ENCODE results near the gene TSPAN5. TPM values are rescaled to one million over a fixed set of nuclear protein-coding genes. Genes with fewer than 3 reads are reported as not detected.

TSPAN5 gene
- total RNA-seq, 2 experiments from 2014 or later = 18.6 to 21.5 TPM

DNA sequence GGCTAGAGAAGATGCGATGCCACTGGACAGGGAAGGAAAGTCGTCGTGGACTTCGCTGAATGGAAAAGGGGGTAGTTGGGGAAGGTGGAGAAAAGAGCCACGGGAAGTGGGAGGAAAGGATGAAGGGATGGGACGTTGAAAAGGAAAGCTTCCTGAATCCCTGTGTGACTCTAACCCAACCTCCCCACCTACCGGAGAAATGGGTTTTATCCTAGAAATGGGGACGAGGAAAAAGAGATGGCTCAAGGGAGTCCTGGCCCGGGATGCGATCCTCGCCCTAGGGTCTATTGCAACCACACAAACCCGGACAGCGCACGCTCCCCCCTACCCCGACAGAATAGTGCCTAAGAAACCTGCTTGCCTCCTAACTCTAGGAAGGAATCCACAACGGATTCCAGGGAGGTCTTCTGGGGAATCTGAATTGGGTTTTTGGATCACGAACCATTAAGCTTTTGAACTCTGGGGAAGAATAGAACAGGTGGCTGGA lies 738 bp upstream of the TSPAN5 start:
- no peak for DNase-seq
- ATAC-seq = no peak
- Mint-ChIP-seq H3K4me1 (ENCODE audit: low read depth) (peaks cover 68% of the 10 kb centered on the region), H3K27me3 (ENCODE audit: low read depth) (no peaks in the 10 kb centered on the region), H3K36me3 (ENCODE audit: low read depth) (peaks cover 10% of the 10 kb centered on the region), H3K4me3 (peak overlapping the region; percentile 75), H3K27ac (peak overlapping the region; percentile 55), H3K9me3 (ENCODE audit: insufficient read depth) (no peaks in the 10 kb centered on the region)
- CTCF ChIA-PET = interaction anchor here (1.4 kb wide), 1 partner anchor 47 kb away, joined by 4 read pairs; no protein-coding TSS in a partner anchor
- POLR2A ChIA-PET = interaction anchor here (0.8 to 1.7 kb wide), 6 partner anchors 12 to 271 kb away, joined by 3 to 9 read pairs (median 4); partner anchors contain the start of gene EIF4E

DNA sequence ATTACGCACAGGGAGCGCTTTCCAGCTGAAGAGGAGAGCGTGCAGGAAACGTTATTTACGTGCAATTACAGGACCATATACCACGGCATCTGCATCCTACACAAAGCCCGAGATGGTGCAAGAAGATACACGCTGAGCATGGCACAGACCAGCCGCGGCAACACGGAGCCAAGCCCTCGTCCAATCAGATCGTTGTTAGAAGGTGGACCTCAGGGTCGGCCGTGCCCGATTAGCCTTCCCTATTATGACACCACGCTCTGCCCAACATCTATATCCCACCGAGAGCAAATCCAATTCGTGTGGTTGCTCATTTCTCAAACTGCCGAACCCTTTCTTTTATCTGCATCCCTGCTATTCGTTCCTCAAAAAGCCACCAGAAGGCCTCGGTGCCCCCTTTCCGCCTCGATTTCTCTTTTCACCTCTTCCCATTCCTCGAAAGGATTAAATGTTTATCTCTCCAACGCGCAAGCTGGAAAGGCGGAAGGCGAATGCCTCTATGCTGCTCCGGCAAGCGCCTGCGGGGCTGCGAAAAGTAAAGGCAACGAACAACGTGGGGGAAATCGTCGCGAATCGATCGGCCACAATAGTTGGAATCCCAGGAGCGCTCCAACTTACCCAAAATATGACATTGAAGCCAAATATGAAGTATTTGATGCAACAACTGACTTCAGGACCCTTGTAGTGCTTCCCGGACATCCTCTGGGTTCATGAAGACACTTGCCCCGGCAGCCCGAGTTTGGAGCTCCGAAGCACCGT lies 702 bp downstream of the TSPAN5 start:
- DNase-seq = peak; percentile 57
- H3K27me3 Mint-ChIP-seq (ENCODE audit: low read depth) = no peaks in the 10 kb centered on the region
- CTCF ChIA-PET = interaction anchor here (0.7 to 1.4 kb wide), 6 partner anchors 19 to 398 kb away, joined by 3 to 9 read pairs (median 4); partner anchors contain the start of gene METAP1
- no peaks in the 10 kb centered on the region for H3K9me3 Mint-ChIP-seq (ENCODE audit: insufficient read depth)
- peak; percentile 44 for ATAC-seq
- H3K4me3 Mint-ChIP-seq = peak overlapping the region; percentile 97
- H3K36me3 Mint-ChIP-seq (ENCODE audit: low read depth) = peaks cover 16% of the 10 kb centered on the region
- peak overlapping the region; percentile 82 for H3K27ac Mint-ChIP-seq
- POLR2A ChIA-PET = interaction anchor here (0.6 to 1.8 kb wide), 15 partner anchors 12 to 338 kb away, joined by 3 to 9 read pairs (median 4); partner anchors contain the start of genes EIF4E and METAP1
- peaks cover 61% of the 10 kb centered on the region for H3K4me1 Mint-ChIP-seq (ENCODE audit: low read depth)

DNA sequence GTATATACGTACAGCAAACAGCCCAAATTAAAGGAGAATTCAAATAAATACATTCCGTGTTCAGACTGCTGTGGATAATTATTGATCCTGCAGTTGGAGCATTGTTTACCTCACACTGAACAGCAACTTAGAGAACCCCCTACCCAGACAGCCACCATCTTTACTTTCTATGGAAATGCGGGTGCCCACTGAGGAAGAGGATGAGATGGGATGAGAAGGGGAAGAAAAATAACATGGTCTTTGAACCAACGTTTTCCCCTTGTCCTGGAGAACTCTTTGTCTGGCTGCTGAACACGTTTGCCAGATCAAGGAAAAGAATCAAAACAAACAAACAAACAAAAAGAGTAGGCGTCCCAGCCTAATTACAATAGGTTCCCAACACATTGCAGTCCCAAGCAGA lies 1.5 kb downstream of the TSPAN5 start:
- no peak overlapping the region for H3K27ac Mint-ChIP-seq
- POLR2A ChIA-PET = interaction anchor here (1.0 to 1.8 kb wide), 2 partner anchors 11 to 17 kb away, joined by 4 to 9 read pairs; no protein-coding TSS in a partner anchor
- H3K4me3 Mint-ChIP-seq = peak overlapping the region; percentile 97
- H3K27me3 Mint-ChIP-seq (ENCODE audit: low read depth) = no peaks in the 10 kb centered on the region
- H3K4me1 Mint-ChIP-seq (ENCODE audit: low read depth) = peaks cover 55% of the 10 kb centered on the region
- ATAC-seq = no peak
- H3K9me3 Mint-ChIP-seq (ENCODE audit: insufficient read depth) = no peaks in the 10 kb centered on the region
- peaks cover 16% of the 10 kb centered on the region for H3K36me3 Mint-ChIP-seq (ENCODE audit: low read depth)
- CTCF ChIA-PET = no interaction called here
- no peak for DNase-seq

DNA sequence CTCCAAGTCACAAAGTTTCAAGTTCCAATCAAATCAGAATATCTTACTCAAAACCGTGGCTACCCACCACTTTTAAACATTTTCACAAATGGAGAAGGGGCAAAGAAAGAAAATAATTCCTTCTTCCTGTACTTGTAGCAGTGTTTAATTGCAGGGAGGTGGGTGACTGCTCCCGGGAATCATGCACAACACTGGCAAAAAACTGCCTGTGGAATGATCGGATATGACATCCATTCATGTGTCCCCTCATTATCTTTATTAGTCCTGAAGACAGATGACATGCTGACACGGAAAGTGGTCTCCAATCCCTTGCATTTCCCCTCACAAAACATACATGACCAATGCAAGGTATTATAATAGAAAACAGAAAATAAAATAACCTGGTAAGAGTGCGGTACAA lies 2.0 kb downstream of the TSPAN5 start:
- DNase-seq (no peak), ATAC-seq (no peak)
- H3K9me3 Mint-ChIP-seq (ENCODE audit: insufficient read depth) = no peaks in the 10 kb centered on the region
- H3K4me3 Mint-ChIP-seq = peak overlapping the region; percentile 97
- no peaks in the 10 kb centered on the region for H3K27me3 Mint-ChIP-seq (ENCODE audit: low read depth)
- ChIA-PET CTCF (interaction anchor here (1.5 to 1.6 kb wide), 3 partner anchors 16 to 189 kb away, joined by 3 to 9 read pairs (median 7); no protein-coding TSS in a partner anchor), POLR2A (interaction anchor here (0.6 kb wide), 1 partner anchor 14 kb away, joined by 3 read pairs; no protein-coding TSS in a partner anchor)
- H3K36me3 Mint-ChIP-seq (ENCODE audit: low read depth) = peaks cover 16% of the 10 kb centered on the region
- H3K27ac Mint-ChIP-seq = no peak overlapping the region
- peaks cover 51% of the 10 kb centered on the region for H3K4me1 Mint-ChIP-seq (ENCODE audit: low read depth)

DNA sequence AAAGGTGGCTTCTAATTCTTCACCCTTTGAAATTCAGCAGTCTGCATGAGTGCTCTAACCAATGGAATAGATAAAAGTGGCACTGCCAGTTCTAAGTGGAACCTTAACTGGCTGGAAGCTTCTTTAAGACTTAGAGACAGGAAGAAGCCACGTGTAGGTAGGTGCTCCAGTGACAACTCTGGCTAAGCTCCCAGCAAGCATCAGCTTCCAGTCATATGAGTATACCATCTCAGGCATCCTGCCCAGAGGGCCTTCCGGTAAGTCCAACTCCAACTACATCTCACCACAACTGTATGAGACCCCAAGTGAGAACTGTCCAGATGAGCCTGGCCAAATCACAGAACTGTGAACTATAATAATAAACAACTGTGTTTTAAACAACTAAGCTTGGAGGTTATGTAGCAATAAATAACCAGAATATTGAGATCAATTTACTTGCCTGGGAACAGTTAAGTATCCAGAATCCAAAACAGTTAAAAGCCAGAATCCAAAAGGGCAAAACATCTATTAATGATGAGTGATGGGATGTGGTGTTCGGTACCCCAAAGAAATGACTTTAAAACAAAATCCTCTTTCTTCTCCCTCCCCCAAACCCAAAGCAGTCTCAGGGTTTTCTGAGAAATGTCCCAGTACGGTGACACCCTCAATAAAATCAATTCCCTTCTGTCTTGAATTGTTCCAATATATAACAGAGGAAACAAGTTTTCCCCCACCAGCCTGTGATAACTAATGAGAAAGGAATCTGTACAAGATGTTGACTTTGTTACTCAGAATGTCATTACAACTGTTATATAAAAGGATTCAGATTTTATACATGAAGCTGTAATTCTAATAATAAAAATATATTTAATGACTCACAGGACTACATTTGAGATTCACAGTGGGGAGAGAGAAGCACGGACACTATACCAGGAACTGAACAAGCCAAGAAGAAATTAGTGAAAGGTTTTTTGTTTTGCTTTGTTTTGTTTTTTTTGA lies 4.2 kb downstream of the TSPAN5 start:
- Mint-ChIP-seq H3K4me1 (ENCODE audit: low read depth) (peaks cover 37% of the 10 kb centered on the region), H3K4me3 (no peak overlapping the region), H3K9me3 (ENCODE audit: insufficient read depth) (no peaks in the 10 kb centered on the region), H3K27ac (no peak overlapping the region), H3K36me3 (ENCODE audit: low read depth) (peaks cover 19% of the 10 kb centered on the region), H3K27me3 (ENCODE audit: low read depth) (no peaks in the 10 kb centered on the region)
- ATAC-seq (no peak), DNase-seq (no peak)
- CTCF ChIA-PET = no interaction called here
- POLR2A ChIA-PET = no interaction called here

DNA sequence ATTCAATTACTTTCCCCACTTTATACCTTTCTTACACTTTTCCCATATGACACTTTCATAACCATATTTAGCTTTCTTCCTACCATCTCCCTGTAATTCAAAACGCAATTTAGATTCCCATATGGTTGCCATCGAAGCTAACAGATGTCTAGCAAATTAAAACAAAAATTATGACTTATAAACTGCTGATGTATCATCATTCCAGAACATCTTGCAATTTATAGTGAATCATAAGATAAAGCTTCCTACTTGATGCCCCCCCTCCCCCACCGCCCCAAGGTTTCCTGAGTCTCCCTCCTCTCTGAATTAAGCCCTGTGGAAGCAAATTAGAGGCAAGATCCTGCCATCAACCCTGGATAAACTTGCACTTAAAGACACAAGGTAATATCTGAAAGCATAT lies 5.4 kb downstream of the TSPAN5 start:
- POLR2A ChIA-PET = no interaction called here
- Mint-ChIP-seq H3K4me3 (no peak overlapping the region), H3K9me3 (ENCODE audit: insufficient read depth) (no peaks in the 10 kb centered on the region), H3K27me3 (ENCODE audit: low read depth) (no peaks in the 10 kb centered on the region), H3K27ac (no peak overlapping the region), H3K36me3 (ENCODE audit: low read depth) (peaks cover 19% of the 10 kb centered on the region), H3K4me1 (ENCODE audit: low read depth) (peaks cover 32% of the 10 kb centered on the region)
- DNase-seq = no peak
- no peak for ATAC-seq
- CTCF ChIA-PET = no interaction called here

DNA sequence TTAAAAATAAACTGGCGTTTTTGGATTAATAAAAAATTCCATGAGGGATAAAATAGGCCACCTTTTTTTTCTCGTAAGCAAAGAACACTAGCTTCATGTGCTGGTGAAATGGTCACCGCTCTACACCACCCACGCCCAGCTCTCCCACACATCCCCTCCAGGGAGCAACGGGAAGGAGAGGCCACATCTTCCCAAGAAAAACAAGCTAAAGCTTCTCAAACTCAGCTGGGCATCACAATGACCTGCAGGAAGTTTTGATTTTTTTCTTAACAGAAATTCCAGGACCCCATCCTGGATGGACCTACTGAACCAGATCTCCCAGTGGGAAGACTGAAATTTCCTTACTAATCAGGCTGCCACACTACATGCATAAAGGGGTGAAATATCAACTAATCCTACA lies 9.8 kb downstream of the TSPAN5 start:
- Mint-ChIP-seq H3K9me3 (ENCODE audit: insufficient read depth) (no peaks in the 10 kb centered on the region), H3K36me3 (ENCODE audit: low read depth) (peaks cover 11% of the 10 kb centered on the region), H3K4me1 (ENCODE audit: low read depth) (peaks cover 16% of the 10 kb centered on the region), H3K4me3 (no peak overlapping the region), H3K27ac (no peak overlapping the region), H3K27me3 (ENCODE audit: low read depth) (no peaks in the 10 kb centered on the region)
- ATAC-seq (no peak), DNase-seq (no peak)
- POLR2A ChIA-PET = interaction anchor here (0.7 kb wide), 1 partner anchor 14 kb away, joined by 3 read pairs; no protein-coding TSS in a partner anchor
- CTCF ChIA-PET = interaction anchor here (1.0 to 1.4 kb wide), 2 partner anchors 9 to 13 kb away, joined by 3 read pairs; no protein-coding TSS in a partner anchor

DNA sequence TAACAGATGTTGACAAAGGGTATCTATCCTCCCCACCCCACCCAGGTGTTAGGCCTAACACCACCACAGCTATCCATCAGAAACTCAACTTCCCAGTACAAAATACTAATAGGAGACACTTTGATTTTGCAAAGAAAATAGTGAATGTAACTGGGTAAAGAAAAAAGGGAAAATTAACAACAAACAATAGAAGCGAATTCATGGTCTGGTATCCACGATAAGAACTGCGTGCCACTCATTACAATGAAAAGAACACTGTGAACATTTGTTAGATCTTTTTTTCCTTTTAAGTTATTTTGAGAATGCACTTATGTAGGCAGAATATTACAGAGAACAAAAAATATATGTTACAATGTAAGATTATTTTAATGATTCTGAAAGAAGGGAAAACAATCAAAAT lies 12.0 kb downstream of the TSPAN5 start:
- ATAC-seq (no peak), DNase-seq (no peak)
- Mint-ChIP-seq H3K27me3 (ENCODE audit: low read depth) (no peaks in the 10 kb centered on the region), H3K4me3 (no peak overlapping the region), H3K9me3 (ENCODE audit: insufficient read depth) (no peaks in the 10 kb centered on the region), H3K27ac (no peak overlapping the region), H3K4me1 (ENCODE audit: low read depth) (peaks cover 32% of the 10 kb centered on the region), H3K36me3 (ENCODE audit: low read depth) (peaks cover 10% of the 10 kb centered on the region)
- CTCF ChIA-PET = no interaction called here
- POLR2A ChIA-PET = interaction anchor here (1.7 kb wide), 1 partner anchor 11 kb away, joined by 9 read pairs; the partner anchor contains the start of gene TSPAN5

DNA sequence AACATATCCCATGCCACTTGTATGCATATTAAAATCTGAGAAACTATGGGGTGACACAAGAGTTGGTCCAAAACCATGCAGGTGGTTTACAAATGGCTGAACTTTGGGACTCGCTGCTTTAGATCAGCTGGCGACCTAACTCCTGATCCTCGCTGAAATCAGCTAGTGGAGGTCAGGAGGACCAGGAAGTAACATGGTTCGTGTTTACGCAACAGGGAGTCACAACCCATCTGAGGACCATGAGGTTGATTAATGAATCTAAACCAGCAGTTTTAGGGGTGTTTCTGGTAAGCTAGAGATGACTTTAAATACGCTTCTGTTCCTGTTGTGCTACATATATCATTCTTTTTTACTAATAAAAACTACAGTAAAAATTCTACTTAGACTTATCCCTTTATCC lies 12.9 kb downstream of the TSPAN5 start:
- POLR2A ChIA-PET = interaction anchor here (1.7 kb wide), 1 partner anchor 12 kb away, joined by 9 read pairs; the partner anchor contains the start of gene TSPAN5
- H3K27ac Mint-ChIP-seq = no peak overlapping the region

DNA sequence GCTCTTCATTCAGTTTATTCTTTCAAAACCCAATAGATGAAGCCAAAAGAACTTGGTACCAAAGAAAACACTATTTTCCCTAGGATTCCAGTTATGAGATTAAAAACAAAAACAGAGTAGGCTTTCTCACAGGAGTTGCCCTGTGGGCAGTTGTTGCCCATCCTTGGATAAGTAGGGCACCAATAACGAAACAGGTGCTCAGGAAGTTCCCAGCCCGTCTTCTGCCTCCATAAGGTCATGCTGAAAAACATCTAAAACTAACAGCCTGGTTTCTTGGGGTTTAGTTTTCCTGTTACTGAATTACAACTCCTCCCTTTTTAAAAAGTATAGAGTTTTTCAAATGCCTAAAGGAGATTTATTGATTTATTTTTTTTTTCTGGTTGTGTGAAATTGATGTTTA lies 14.7 kb downstream of the TSPAN5 start:
- ChIA-PET CTCF (interaction anchor here (2.2 kb wide), 1 partner anchor 176 kb away, joined by 8 read pairs; no protein-coding TSS in a partner anchor), POLR2A (no interaction called here)
- Mint-ChIP-seq H3K9me3 (ENCODE audit: insufficient read depth) (no peaks in the 10 kb centered on the region), H3K27ac (no peak overlapping the region), H3K36me3 (ENCODE audit: low read depth) (peaks cover 19% of the 10 kb centered on the region), H3K27me3 (ENCODE audit: low read depth) (no peaks in the 10 kb centered on the region), H3K4me1 (ENCODE audit: low read depth) (peaks cover 53% of the 10 kb centered on the region), H3K4me3 (no peak overlapping the region)
- ATAC-seq = no peak
- no peak for DNase-seq

More for the DNA sequence above, 12.9 kb downstream of the TSPAN5 start:
- H3K4me1 Mint-ChIP-seq (ENCODE audit: low read depth) = peaks cover 38% of the 10 kb centered on the region
- no peaks in the 10 kb centered on the region for H3K27me3 Mint-ChIP-seq (ENCODE audit: low read depth)
- CTCF ChIA-PET = no interaction called here
- peaks cover 16% of the 10 kb centered on the region for H3K36me3 Mint-ChIP-seq (ENCODE audit: low read depth)
- DNase-seq (no peak), ATAC-seq (no peak)
- no peaks in the 10 kb centered on the region for H3K9me3 Mint-ChIP-seq (ENCODE audit: insufficient read depth)
- H3K4me3 Mint-ChIP-seq = no peak overlapping the region

DNA sequence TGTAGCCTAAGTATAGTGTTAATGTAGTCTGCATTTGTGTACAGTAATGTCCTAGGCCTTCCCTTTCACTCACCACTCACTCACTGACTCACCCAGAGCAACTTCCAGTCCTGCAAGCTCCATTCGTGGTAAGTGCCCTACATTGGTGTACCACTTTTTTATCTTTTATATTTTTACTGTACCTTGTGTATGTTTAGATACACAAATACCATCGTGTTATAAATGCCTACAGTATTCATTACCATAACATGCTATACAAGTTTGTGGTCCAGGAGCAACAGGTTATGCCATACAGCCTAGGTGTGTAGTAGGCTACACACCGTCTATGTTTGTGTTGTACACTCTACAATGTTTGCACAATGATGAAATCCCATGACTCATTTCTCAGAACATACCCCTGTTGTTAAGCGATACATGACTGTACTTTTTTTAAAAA lies 15.4 kb downstream of the TSPAN5 start:
- ChIA-PET POLR2A (interaction anchor here (0.6 to 1.3 kb wide), 2 partner anchors 13 to 22 kb away, joined by 3 to 4 read pairs; no protein-coding TSS in a partner anchor), CTCF (interaction anchor here (0.7 to 2.2 kb wide), 3 partner anchors 44 to 284 kb away, joined by 3 to 8 read pairs (median 3); no protein-coding TSS in a partner anchor)
- H3K27me3 Mint-ChIP-seq (ENCODE audit: low read depth) = no peaks in the 10 kb centered on the region
- no peak overlapping the region for H3K27ac Mint-ChIP-seq
- no peaks in the 10 kb centered on the region for H3K9me3 Mint-ChIP-seq (ENCODE audit: insufficient read depth)
- peak; percentile 47 for ATAC-seq
- H3K36me3 Mint-ChIP-seq (ENCODE audit: low read depth) = peaks cover 19% of the 10 kb centered on the region
- DNase-seq = no peak
- no peak overlapping the region for H3K4me3 Mint-ChIP-seq
- peaks cover 56% of the 10 kb centered on the region for H3K4me1 Mint-ChIP-seq (ENCODE audit: low read depth)
